ENCODE measurements around the gene SYNGR2. TPM values are rescaled to one million over a fixed set of nuclear protein-coding genes. Genes with fewer than 3 reads are reported as not detected.

The SYNGR2 gene
- total and polyA plus RNA-seq, 2 donors (not counting 1 experiment from before 2014, with no cell fraction given), result 390 to 442 TPM

- WGBS (ENCODE audit: insufficient coverage), result under 1% methylated on average over 34 of the region's 39 CpGs
- DNase-seq (no peak), ATAC-seq (ENCODE audit: low read depth) (no peak)
- Mint-ChIP-seq H3K4me3 (peak overlapping the region; percentile 91), H3K9me3 (ENCODE audit: insufficient read depth) (no peaks in the 10 kb centered on the region), H3K4me1 (peaks cover 73% of the 10 kb centered on the region), H3K27me3 (no peaks in the 10 kb centered on the region), H3K27ac (peak overlapping the region; percentile 92)
- Histone ChIP-seq H3K9ac (ENCODE audit: low read length) (peak overlapping the region; percentile 91), H3K27ac (ENCODE audit: low read length in 2 of 2) (peak overlapping the region; percentile 77 to 92), H3K27me3 (replicated peaks in 1 of 4; ENCODE audit: control extremely low read depth in 1 of 4, control insufficient read depth in 3 of 4, insufficient read depth in 4 of 4, low read length in 3 of 4) (no peaks in the 10 kb centered on the region), H3K79me2 (ENCODE audit: control insufficient read depth, insufficient read depth, low read length) (peaks cover 84% of the 10 kb centered on the region), H3K9me3 (ENCODE audit: control extremely low read depth in 1 of 3, control insufficient read depth in 2 of 3, insufficient read depth in 1 of 3, low read length in 2 of 3) (no peaks in the 10 kb centered on the region), H3K4me2 (replicated peaks; ENCODE audit: low read depth, low read length, poor library complexity, severe bottlenecking) (peak overlapping the region; percentile 100), H3K4me1 (ENCODE audit: control insufficient read depth in 2 of 2, insufficient read depth in 2 of 2, low read length in 2 of 2) (peaks cover 68 to 80% of the 10 kb centered on the region in 2 donors), H2AFZ (ENCODE audit: insufficient read depth, low read depth, low read length, poor library complexity, severe bottlenecking) (peak overlapping the region; percentile 42), H3K36me3 (replicated peaks in 1 of 2; ENCODE audit: control extremely low read depth in 1 of 2, control insufficient read depth in 1 of 2, extremely low read depth in 1 of 2, insufficient read depth in 2 of 2, low read length in 1 of 2) (peaks cover 6 to 55% of the 10 kb centered on the region in 2 experiments), H4K20me1 (ENCODE audit: control insufficient read depth, insufficient read depth, low read length, poor library complexity, severe bottlenecking) (peaks cover 88% of the 10 kb centered on the region), H3K4me3 (ENCODE audit: control extremely low read depth in 1 of 5, extremely low read depth in 1 of 5, insufficient read depth in 1 of 5, low read depth in 2 of 5, low read length in 4 of 5) (peak overlapping the region; percentile 38 to 97 (median 89))
- CTCF ChIA-PET, result interaction anchor here (0.7 to 13.9 kb wide), 7 partner anchors 9 to 126 kb away, joined by 3 to 169 read pairs (median 3); partner anchors contain the start of gene SYNGR2
- intact Hi-C loops (cut with micrococcal nuclease), result loop anchor here (2.0 kb wide), 1 partner anchor 13 kb away; no protein-coding TSS in a partner anchor
- TF ChIP-seq EZH2 (IDR thresholded peaks at IDR 0.05; ENCODE audit: borderline replicate concordance, insufficient read depth, low read depth, low read length, poor library complexity, severe bottlenecking) (no peak), CTCF (IDR thresholded peaks at IDR 0.05) (no peak)
- POLR2A ChIA-PET, result interaction anchor here (0.6 to 22.6 kb wide), 10 partner anchors 8 to 210 kb away, joined by 3 to 432 read pairs (median 9); partner anchors contain the start of genes C17orf99 and SYNGR2
Measured at GRCh38 chr17:78127888-78128550, 40.4 kb upstream of the SYNGR2 start.

Measured in B cell (primary cell).